K562 (cell line): Measurements from ENCODE around the gene NUCKS1. TPM values are rescaled to one million over a fixed set of nuclear protein-coding genes. Genes with fewer than 3 reads are reported as not detected.
A peak's percentile ranks its signal among the peaks of the same experiment; 100 is the strongest.

Experiments used
- COPS2 ChIP-seq: fragments of 450-650 bp; conservative IDR thresholded peaks from 2 replicates; pipeline ENCODE4 v1.6.1; 2016; ENCODE audit warnings: mild to moderate bottlenecking, moderate library complexity
- EP400 ChIP-seq: fragments of 450-650 bp; IDR thresholded peaks from 2 replicates; pipeline ENCODE4 v1.6.1; 2017; ENCODE audit warnings: antibody characterized with exemption, mild to moderate bottlenecking, moderate library complexity
- ESRRB ChIP-seq: fragments of 250-450 bp; sonication (Bioruptor Pico); IDR thresholded peaks from 2 replicates; pipeline ENCODE4 v1.5.0; 2020; ENCODE audit warnings: mild to moderate bottlenecking, moderate library complexity, borderline replicate concordance
- FOSL1 ChIP-seq: fragments of 200-800 bp; sonication (Bioruptor generic); conservative IDR thresholded peaks from 2 replicates; pipeline ENCODE4 v1.6.1; 2016; ENCODE audit warnings: missing genetic modification characterization, missing compliant biosample characterization
- NCOA6 ChIP-seq: fragments of 450-650 bp; IDR thresholded peaks from 2 replicates; pipeline ENCODE4 v1.6.1; 2017; ENCODE audit warnings: mild to moderate bottlenecking
- NR2F6 ChIP-seq: fragments of 450-650 bp; formaldehyde crosslinking; IDR thresholded peaks from 2 replicates; pipeline ENCODE4 v1.4.0; 2020; ENCODE audit warnings: mild to moderate bottlenecking
- PTRF ChIP-seq: fragments of 450-650 bp; IDR thresholded peaks from 2 replicates; pipeline ENCODE4 v1.6.1; 2016; ENCODE audit warnings: mild to moderate bottlenecking, missing genetic modification characterization, missing compliant biosample characterization
- RCOR1 ChIP-seq, 2 experiments: IDR thresholded peaks; 2 replicates each; pipeline ENCODE4 v1.6.1; 2012; ENCODE audit warnings: low read depth in 2 of 2, low read length in 2 of 2, borderline replicate concordance in 1 of 2, improper control_type of control experiment in 1 of 2
- TAF9B ChIP-seq: fragments of 450-650 bp; IDR thresholded peaks from 2 replicates; pipeline ENCODE4 v1.6.1; 2018; ENCODE audit warnings: mild to moderate bottlenecking; ENCODE audit not compliant: partially characterized antibody
- ZBTB43 ChIP-seq: sonication (generic); formaldehyde crosslinking; IDR thresholded peaks from 2 replicates; pipeline ENCODE4 v1.8.0; 2023; ENCODE audit warnings: mild to moderate bottlenecking, missing genetic modification reagents
- ZC3H4 ChIP-seq: sonication (generic); formaldehyde crosslinking; IDR thresholded peaks from 2 replicates; pipeline ENCODE4 v1.9.0; 2021; ENCODE audit warnings: missing genetic modification reagents, borderline replicate concordance
- ZNF174 ChIP-seq: fragments of 250-450 bp; sonication (Bioruptor Pico); IDR thresholded peaks from 2 replicates; pipeline ENCODE4 v1.4.0; 2020; ENCODE audit warnings: mild to moderate bottlenecking
- ZNF408 ChIP-seq: fragments of 250-450 bp; sonication (Bioruptor Pico); IDR thresholded peaks from 2 replicates; pipeline ENCODE4 v1.4.0; 2020; ENCODE audit warnings: low read depth, mild to moderate bottlenecking, moderate library complexity
- ZNF586 ChIP-seq: fragments of 450-650 bp; formaldehyde crosslinking; conservative IDR thresholded peaks from 2 replicates; pipeline ENCODE4 v1.4.0; 2020; ENCODE audit warnings: mild to moderate bottlenecking, moderate library complexity
- polyA plus RNA-seq, 8 experiments: library from polyadenylated mRNA; depleted of rRNA in 4 of 8; stranded (reverse) in 5 of 8; unstranded in 3 of 8; fragments of >200 nt; fragmentation: Nextera tagmentation in 2 of 8; fragmentation: Illumina TruSeq in 1 of 8; extraction: Ambion mirVana in 2 of 8; extraction: Trizol in 1 of 8; gene quantifications; 2 replicates each; pipeline versions ENCODE4 v1.2.1 to v1.2.3, GENCODE V29; 2011 to 2014; ENCODE audit warnings: inconsistent platforms in 1 of 8, missing spikeins in 1 of 8
- total RNA-seq, 7 experiments: library from RNA; depleted of rRNA in 6 of 7; stranded (reverse); fragments of >200 nt in 6 of 7; fragmentation: Illumina TruSeq in 2 of 7; extraction: Trizol in 2 of 7; gene quantifications; 2 replicates each; pipeline versions ENCODE4 v1.2.1 to v1.2.3, GENCODE V29; 2011 to 2021; ENCODE audit warnings: low replicate concordance in 1 of 7
- TF ChIP-seq, protein P1 (sequence below), 2 experiments: fragments of 450-650 bp in 1 of 2; IDR thresholded peaks; 2 replicates each; pipeline ENCODE4 v1.6.1; 2011 to 2017; ENCODE audit warnings: low read depth in 2 of 2, antibody characterized with exemption in 1 of 2, borderline replicate concordance in 1 of 2, low read length in 1 of 2, mild to moderate bottlenecking in 1 of 2, mixed read lengths in 1 of 2; ENCODE audit not compliant: control insufficient read depth in 1 of 2
- TF ChIP-seq, protein P2 (sequence below): fragments of 200-400 bp; formaldehyde crosslinking; IDR thresholded peaks from 2 replicates; pipeline ENCODE4 v1.6.1; 2017; ENCODE audit warnings: mild to moderate bottlenecking, low read depth, low read length, moderate library complexity
- TF ChIP-seq, protein P3 (sequence below): fragments of 450-650 bp; formaldehyde crosslinking; IDR thresholded peaks from 2 replicates; pipeline ENCODE4 v1.4.0; 2020; ENCODE audit warnings: mild to moderate bottlenecking, moderate library complexity

NUCKS1 gene
- total and polyA plus RNA-seq, 9 of the 15 experiments (the other 6 are each of a cell fraction or from before 2014, with no cell fraction given) = 66.7 to 244 (median 149) TPM

GRCh38 chr1:205711105-205712048, 38.6 kb downstream of the NUCKS1 start (continued):
- TF ChIP-seq TAF9B = no peak
- TF ChIP-seq, protein P1, sequence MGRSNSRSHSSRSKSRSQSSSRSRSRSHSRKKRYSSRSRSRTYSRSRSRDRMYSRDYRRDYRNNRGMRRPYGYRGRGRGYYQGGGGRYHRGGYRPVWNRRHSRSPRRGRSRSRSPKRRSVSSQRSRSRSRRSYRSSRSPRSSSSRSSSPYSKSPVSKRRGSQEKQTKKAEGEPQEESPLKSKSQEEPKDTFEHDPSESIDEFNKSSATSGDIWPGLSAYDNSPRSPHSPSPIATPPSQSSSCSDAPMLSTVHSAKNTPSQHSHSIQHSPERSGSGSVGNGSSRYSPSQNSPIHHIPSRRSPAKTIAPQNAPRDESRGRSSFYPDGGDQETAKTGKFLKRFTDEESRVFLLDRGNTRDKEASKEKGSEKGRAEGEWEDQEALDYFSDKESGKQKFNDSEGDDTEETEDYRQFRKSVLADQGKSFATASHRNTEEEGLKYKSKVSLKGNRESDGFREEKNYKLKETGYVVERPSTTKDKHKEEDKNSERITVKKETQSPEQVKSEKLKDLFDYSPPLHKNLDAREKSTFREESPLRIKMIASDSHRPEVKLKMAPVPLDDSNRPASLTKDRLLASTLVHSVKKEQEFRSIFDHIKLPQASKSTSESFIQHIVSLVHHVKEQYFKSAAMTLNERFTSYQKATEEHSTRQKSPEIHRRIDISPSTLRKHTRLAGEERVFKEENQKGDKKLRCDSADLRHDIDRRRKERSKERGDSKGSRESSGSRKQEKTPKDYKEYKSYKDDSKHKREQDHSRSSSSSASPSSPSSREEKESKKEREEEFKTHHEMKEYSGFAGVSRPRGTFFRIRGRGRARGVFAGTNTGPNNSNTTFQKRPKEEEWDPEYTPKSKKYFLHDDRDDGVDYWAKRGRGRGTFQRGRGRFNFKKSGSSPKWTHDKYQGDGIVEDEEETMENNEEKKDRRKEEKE (IDR thresholded peaks at IDR 0.05; ENCODE audit: borderline replicate concordance in 1 of 2, control insufficient read depth in 1 of 2, low read depth in 2 of 2, low read length in 1 of 2) = no peak
- TF ChIP-seq, protein P2, sequence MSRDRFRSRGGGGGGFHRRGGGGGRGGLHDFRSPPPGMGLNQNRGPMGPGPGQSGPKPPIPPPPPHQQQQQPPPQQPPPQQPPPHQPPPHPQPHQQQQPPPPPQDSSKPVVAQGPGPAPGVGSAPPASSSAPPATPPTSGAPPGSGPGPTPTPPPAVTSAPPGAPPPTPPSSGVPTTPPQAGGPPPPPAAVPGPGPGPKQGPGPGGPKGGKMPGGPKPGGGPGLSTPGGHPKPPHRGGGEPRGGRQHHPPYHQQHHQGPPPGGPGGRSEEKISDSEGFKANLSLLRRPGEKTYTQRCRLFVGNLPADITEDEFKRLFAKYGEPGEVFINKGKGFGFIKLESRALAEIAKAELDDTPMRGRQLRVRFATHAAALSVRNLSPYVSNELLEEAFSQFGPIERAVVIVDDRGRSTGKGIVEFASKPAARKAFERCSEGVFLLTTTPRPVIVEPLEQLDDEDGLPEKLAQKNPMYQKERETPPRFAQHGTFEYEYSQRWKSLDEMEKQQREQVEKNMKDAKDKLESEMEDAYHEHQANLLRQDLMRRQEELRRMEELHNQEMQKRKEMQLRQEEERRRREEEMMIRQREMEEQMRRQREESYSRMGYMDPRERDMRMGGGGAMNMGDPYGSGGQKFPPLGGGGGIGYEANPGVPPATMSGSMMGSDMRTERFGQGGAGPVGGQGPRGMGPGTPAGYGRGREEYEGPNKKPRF = no peak
- TF ChIP-seq ZBTB43 (CRISPR knock-in tag) = no peak
- TF ChIP-seq ZNF586 = no peak
- TF ChIP-seq ZNF174 = no peak
- TF ChIP-seq EP400 = no peak; the same call in 1 of the 2 replicates
- TF ChIP-seq, protein P3, sequence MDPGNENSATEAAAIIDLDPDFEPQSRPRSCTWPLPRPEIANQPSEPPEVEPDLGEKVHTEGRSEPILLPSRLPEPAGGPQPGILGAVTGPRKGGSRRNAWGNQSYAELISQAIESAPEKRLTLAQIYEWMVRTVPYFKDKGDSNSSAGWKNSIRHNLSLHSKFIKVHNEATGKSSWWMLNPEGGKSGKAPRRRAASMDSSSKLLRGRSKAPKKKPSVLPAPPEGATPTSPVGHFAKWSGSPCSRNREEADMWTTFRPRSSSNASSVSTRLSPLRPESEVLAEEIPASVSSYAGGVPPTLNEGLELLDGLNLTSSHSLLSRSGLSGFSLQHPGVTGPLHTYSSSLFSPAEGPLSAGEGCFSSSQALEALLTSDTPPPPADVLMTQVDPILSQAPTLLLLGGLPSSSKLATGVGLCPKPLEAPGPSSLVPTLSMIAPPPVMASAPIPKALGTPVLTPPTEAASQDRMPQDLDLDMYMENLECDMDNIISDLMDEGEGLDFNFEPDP = no peak
- 0 out of 2 replicates have a peak, but pooled peaks have one; percentile 19 for TF ChIP-seq NCOA6
- TF ChIP-seq FOSL1 (tag) = peak; percentile 83
- no peak for TF ChIP-seq NR2F6 (CRISPR knock-in tag)
- no peak for TF ChIP-seq ZC3H4 (CRISPR knock-in tag)
- TF ChIP-seq PTRF (tag) = no peak
- no peak for TF ChIP-seq COPS2
- no peak for TF ChIP-seq ESRRB (CRISPR knock-in tag)
- peak in 1 of 2 experiments; percentile 35; a peak in 1 of 4 replicates for TF ChIP-seq RCOR1 (IDR thresholded peaks at IDR 0.05; ENCODE audit: borderline replicate concordance in 1 of 2, low read depth in 2 of 2, low read length in 2 of 2)
- no peak for TF ChIP-seq ZNF408 (CRISPR knock-in tag)
